GM19025 (cell line): ENCODE measurements around the gene IFT81.
"Not testable (repeated sequence)": the region's sequence is repeated elsewhere in the genome, so short reads cannot be mapped to it uniquely, and the experiment has no call there.

Source experiments
- ATAC-seq: cut with Tn5 transposase; IDR thresholded peaks from one replicate; pipeline ENCODE4 v1.9.1; 2021; ENCODE audit warnings: mild to moderate bottlenecking, low read depth, moderate library complexity; ENCODE audit not compliant: unreplicated experiment

IFT81 gene, protein sequence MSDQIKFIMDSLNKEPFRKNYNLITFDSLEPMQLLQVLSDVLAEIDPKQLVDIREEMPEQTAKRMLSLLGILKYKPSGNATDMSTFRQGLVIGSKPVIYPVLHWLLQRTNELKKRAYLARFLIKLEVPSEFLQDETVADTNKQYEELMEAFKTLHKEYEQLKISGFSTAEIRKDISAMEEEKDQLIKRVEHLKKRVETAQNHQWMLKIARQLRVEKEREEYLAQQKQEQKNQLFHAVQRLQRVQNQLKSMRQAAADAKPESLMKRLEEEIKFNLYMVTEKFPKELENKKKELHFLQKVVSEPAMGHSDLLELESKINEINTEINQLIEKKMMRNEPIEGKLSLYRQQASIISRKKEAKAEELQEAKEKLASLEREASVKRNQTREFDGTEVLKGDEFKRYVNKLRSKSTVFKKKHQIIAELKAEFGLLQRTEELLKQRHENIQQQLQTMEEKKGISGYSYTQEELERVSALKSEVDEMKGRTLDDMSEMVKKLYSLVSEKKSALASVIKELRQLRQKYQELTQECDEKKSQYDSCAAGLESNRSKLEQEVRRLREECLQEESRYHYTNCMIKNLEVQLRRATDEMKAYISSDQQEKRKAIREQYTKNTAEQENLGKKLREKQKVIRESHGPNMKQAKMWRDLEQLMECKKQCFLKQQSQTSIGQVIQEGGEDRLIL

GRCh38 chr12:110124269-110124995 lies at the start of gene IFT81:
TSS of gene IFT81 (plus strand) at chr12:110124357. CDS start at chr12:110127381, 3,024 bp downstream.
- peak; percentile 81 for ATAC-seq

GRCh38 chr12:110075880-110076279 lies 48.3 kb upstream of the IFT81 start:
- ATAC-seq = no peak

GRCh38 chr12:110077800-110078199 lies 46.4 kb upstream of the IFT81 start:
- no peak for ATAC-seq

DNA sequence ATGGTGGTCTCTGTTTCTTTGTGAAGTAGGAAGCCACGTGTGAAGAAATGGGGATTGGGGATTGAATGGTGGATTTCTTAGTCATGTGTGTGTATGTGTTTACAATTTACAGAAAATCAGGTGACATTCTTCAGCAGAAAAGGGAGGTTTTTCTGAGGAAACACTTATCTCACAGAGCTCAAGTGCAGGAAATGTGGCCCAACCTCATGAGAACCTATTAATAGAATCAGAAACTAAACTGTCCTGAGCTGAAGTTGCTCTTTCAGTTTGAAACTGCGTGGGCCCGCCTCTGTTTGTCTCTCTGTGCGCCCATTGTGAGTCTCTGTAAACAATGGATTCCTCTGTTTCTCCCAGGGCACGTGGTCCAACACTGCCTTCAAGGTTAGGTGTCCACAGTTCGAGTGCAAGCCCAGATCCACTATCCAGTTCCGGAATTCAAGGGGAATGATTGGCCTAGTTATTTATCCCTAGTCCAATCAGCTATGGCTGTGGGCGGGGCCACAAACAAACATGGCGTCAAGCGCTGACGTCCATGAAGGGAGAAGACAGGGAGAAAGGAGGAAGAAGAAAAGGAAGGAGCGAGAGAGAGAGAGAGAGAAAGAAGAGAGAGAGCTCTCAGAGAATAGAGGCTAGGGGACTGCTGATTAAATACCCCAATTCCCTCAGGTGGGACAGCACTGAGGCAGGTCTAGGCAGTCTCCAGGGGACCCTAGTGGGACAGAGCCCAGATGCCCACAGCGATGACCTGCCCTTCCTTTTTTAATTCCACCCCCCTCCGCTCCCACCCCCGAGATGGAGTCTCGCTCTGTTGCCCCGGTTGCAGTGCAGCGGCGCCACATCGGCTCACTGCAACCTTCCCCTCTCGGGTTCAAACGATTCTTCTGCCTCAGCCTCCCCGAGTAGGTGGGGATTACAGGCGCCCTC lies 44.4 kb upstream of the IFT81 start:
- ATAC-seq = peak; percentile 88

- no peak for ATAC-seq
Measured at GRCh38 chr12:110080410-110080809, 43.7 kb upstream of the IFT81 start.

- no peak for ATAC-seq
Measured at GRCh38 chr12:110084314-110085015, 39.7 kb upstream of the IFT81 start.

DNA sequence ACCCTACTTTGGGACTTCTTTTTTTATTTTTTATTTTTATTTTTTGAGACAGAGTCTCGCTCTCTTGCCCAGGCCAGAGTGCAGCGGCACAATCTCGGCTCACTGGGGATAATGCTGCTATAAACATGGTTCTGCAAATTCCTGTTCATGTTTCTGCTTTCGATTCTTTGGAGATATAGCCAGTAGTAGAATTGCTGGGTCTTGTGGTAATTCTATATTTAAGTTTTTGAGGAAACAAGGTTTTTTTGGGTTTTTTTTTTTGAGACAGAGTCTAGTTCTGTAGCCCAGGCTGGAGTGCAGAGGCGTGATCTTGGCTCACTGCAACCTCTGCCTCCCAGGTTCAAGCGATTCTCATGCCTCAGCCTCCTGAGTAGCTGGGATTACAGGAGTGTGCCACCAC lies 35.9 kb upstream of the IFT81 start:
- not testable (repeated sequence) for ATAC-seq

DNA sequence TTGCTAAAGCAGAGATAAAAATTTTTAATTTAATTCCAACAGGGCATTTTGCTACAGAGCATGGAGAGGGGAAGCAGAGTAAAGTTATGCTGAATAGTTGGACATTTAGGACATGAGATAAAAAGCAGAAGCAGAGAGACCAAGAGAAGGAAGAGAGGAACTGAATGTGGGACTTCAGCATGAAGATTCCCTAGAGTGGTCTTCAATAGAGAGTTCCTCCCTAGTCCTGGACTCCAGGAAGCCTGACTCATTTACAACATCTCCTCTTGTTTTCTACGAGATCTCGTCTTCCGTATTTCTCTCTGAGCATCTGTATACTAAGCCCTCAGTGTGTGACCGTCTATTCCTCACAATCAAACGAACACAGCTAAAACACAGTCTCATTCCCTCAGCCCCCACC lies 35.2 kb upstream of the IFT81 start:
- ATAC-seq = no peak

DNA sequence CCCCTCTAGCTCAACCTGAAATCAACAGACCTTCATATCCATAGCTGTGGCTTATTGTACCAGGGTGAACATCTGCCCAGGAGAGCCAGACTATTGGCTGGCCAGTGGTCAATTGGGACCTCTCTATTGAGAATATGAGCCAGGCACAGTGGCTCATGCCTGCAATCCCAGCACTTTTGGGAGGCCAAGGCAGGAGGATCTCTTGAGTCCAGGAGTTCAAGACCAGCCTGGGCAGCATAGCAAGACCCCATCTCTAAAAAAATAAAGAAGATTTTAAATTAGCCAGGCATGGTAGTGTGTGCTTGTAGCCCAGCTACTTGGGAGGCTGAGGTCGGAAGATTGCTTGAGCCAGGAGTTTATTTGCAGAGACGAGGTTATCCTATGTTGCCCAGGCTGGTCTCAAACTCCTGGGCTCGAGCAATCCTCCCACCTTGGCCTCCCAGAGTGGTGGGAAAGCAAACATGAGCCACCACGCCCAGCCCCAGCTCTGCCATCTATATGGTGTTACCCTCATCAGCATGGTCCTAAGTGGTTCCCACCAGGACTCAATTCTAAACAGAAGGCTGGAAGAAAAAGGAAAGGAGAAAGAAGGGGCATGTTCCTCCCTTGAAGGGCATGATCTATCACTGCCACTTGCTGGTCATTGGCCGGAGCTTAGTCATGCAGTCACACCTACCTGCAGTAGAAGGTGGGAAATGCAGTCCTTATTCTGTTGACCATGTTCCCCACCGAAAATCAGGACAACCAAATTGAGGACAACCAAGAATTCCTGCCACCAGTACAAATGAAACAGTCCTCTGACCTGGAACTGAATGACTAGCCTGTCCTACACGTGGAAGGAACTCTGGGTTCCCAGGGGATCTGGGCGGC lies 33.7 kb upstream of the IFT81 start:
- ATAC-seq = no peak

GRCh38 chr12:110091136-110091711 lies 32.9 kb upstream of the IFT81 start:
- no peak for ATAC-seq

GRCh38 chr12:110093631-110094311 lies 30.4 kb upstream of the IFT81 start:
- ATAC-seq = no peak

- peak; percentile 66 for ATAC-seq
Measured at GRCh38 chr12:110100315-110100970, 23.7 kb upstream of the IFT81 start.

DNA sequence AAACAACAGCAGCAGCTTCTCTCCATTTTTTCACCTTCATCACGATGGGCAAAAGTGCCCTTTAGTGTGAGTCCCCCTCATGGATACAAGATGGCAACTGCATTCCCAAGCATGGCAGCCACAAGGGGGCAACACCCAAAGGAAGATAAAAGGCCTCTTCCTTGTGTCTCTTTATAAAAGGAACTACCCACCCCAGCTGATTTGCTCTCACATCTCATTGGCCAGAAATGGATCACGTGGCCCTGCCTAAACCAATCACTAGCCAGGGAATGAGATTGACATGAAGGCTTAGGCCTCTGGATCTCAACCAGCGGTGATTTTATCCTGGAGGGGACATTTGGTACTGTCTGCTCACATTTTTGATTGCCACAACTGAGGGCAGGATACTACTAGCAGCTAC lies 21.9 kb upstream of the IFT81 start:
- ATAC-seq = no peak

DNA sequence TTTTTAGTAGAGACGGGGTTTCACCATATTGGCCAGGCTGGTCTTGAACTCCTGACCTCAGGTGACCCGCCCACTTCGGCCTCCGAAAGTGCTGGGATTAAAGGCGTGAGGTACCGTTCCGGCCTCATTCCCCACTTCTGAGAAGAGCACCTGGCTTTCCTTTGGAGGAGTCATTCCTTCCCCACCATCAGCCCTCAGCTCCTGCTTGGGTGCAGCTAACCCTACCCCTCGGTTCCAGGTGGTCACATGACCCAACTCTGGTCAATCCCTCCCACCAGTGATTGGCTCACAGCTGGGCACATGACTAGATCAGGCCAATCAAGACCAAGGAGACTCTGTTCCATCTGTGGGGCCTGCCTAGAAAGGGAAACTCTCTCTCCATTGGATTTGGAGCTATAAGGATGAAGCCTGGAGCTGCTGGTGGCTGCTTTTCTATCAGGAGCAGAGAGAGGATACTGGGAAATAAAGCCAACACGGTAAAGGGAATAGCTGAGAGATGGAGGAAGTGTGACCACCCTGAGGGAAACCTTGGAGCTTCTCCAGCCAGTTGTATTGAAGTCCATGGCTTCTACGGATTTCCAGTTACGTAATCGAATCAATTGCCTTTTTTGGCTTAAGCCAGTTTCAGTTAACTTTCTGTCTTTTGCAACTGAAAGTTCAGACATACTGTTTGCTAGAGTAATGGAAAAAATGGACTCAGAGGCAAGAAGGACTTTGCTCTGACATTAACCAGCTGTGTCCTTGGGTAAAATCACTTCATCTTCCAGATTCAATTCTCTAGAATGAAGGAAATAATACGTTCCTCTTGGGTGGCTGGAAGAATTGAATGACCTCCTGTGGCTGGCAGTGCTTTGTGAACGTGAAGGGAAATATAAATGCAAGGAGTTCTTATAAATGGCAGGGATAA lies 19.7 kb upstream of the IFT81 start:
- ATAC-seq = no peak

- no peak for ATAC-seq
Measured at GRCh38 chr12:110105159-110105558, 19.0 kb upstream of the IFT81 start.

- no peak for ATAC-seq
Measured at GRCh38 chr12:110105986-110106385, 18.2 kb upstream of the IFT81 start.
